Common myeloid progenitor, CD34-positive (primary cell): ENCODE measurements around the gene SIMC1. TPM values are rescaled to one million over a fixed set of nuclear protein-coding genes. Genes with fewer than 3 reads are reported as not detected.
"Not testable (repeated sequence)": the region's sequence is repeated elsewhere in the genome, so short reads cannot be mapped to it uniquely, and the experiment has no call there.

Experiments
- CTCF ChIA-PET: fragments of 350-600 bp; sonication (Branson Sonifier 250); formaldehyde crosslinking; loops from one replicate; lab custom pipeline; 2021; ENCODE audit warnings: antibody characterized with exemption; lab: Charles Lee
- POLR2A ChIA-PET: fragments of 350-600 bp; sonication (Branson Sonifier 250); formaldehyde crosslinking; loops from one replicate; lab custom pipeline; 2021; ENCODE audit warnings: antibody characterized with exemption; lab: Charles Lee
- DNase-seq, 3 donors: peaks; one replicate each; pipeline versions ENCODE4 v3.0.0 to v3.0.0-alpha.2; 2013
- H3K27ac ChIP-seq, 2 experiments: 1 replicate in 1 of 2; 2 replicates in 1 of 2; pipeline ENCODE4 v1.7.0; 2013; ENCODE audit warnings: inconsistent platforms in 2 of 2, low read length in 2 of 2, mild to moderate bottlenecking in 2 of 2, low read depth in 1 of 2, moderate library complexity in 1 of 2; ENCODE audit not compliant: severe bottlenecking in 2 of 2, insufficient read depth in 1 of 2, poor library complexity in 1 of 2
- H3K27me3 ChIP-seq, 5 experiments: replicated peaks in 2 of 5; 1 replicate in 3 of 5; 2 replicates in 2 of 5; pipeline versions ENCODE4 v1.6.1 to v1.7.0; 2013; ENCODE audit warnings: low read length in 4 of 5, mild to moderate bottlenecking in 2 of 5, moderate library complexity in 2 of 5, inconsistent platforms in 1 of 5; ENCODE audit not compliant: insufficient read depth in 5 of 5, control insufficient read depth in 4 of 5
- H3K36me3 ChIP-seq, 4 experiments: 1 replicate in 2 of 4; 2 replicates in 2 of 4; pipeline versions ENCODE4 v1.6.1 to v1.7.0; 2013; ENCODE audit warnings: low read length in 3 of 4, control low read depth in 1 of 4, mild to moderate bottlenecking in 1 of 4; ENCODE audit not compliant: control insufficient read depth in 4 of 4, insufficient read depth in 4 of 4
- H3K4me1 ChIP-seq, 4 experiments: 1 replicate in 3 of 4; 2 replicates in 1 of 4; pipeline versions ENCODE4 v1.6.1 to v1.7.1; 2013; ENCODE audit warnings: low read length in 3 of 4, mild to moderate bottlenecking in 3 of 4, control low read depth in 1 of 4, inconsistent platforms in 1 of 4, moderate library complexity in 1 of 4; ENCODE audit not compliant: control insufficient read depth in 4 of 4, insufficient read depth in 4 of 4; ENCODE audit errors: control extremely low read depth in 1 of 4
- H3K4me3 ChIP-seq, 7 experiments: 1 replicate in 4 of 7; 2 replicates in 3 of 7; pipeline versions ENCODE4 v1.5.1 to v1.7.0; 2013; ENCODE audit warnings: mild to moderate bottlenecking in 7 of 7, low read length in 6 of 7, moderate library complexity in 6 of 7, inconsistent platforms in 2 of 7, low read depth in 2 of 7, control low read depth in 1 of 7; ENCODE audit not compliant: insufficient read depth in 4 of 7, control insufficient read depth in 1 of 7; ENCODE audit errors: extremely low read depth in 1 of 7
- H3K9me3 ChIP-seq, 5 experiments: 1 replicate in 4 of 5; 2 replicates in 1 of 5; pipeline versions ENCODE4 v1.6.1 to v1.7.1; 2013; ENCODE audit warnings: low read length in 4 of 5, mild to moderate bottlenecking in 2 of 5, inconsistent platforms in 1 of 5, low read depth in 1 of 5, moderate library complexity in 1 of 5; ENCODE audit not compliant: control insufficient read depth in 4 of 5, insufficient read depth in 2 of 5; ENCODE audit errors: control extremely low read depth in 1 of 5
- WGBS: methylation state at CpG from one replicate; pipeline ENCODE4 v1.1.5; 2013; ENCODE audit not compliant: insufficient coverage; 5-methylcytosine and 5-hydroxymethylcytosine counted together
- polyA plus RNA-seq: library from polyadenylated mRNA; unstranded; fragments of 120-200 nt; gene quantifications from one replicate; pipeline ENCODE4 v1.2.1, GENCODE V29; 2013

The SIMC1 gene
- polyA plus RNA-seq, result 7.5 TPM

DNA sequence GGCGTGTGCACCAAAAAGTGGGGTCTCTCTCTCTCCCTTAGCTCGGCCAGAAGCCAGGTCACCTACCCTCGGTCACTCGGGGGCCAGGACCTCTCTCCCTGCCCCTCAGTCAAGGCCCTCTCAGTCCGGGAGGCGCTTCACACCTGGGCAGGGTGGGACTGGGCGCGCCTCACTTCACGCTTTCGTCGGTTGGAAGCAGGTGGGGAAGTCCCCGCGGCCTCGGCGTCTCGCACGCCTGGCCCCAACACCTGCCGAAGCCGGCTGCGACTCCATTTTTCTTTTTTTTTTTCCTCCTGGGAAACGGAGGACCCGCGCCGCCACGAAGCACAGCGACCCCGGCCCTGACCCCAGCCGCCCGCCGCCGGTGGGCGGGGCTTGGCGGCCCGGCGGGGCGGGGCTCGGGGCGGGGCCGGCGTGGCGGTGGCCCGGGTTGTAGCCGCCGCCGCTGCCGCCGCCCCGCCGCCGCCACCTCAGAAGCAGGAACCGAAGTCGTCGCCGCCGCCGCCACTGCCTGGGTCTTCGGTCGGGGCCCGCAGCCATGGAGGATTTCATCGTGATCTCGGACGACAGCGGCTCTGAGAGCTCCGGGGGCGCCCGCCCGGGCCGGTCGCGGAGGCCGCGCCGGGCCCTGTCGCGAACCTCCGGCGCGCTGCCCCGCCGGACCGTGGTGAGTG lies at the start of gene SIMC1:
TSS of gene SIMC1 (plus strand) at position 454 of the 674 bp plus-strand sequence. CDS start at position 539, 85 bp downstream.
- peak; percentile 4 to 40 (median 35) for DNase-seq
- no CpG with 5 or more reads among the region's 81 CpGs for WGBS
- POLR2A ChIA-PET, result not testable (repeated sequence)

GRCh38 chr5:176188506-176189193 lies 49.6 kb upstream of the SIMC1 start:
- no peak for DNase-seq
- ChIA-PET CTCF (no interaction called here), POLR2A (no interaction called here)
- peaks cover 0 to 15% (median 6%) of the 10 kb centered on the region in 5 experiments for H3K27me3 ChIP-seq
- 98% methylated on average over 11 of the region's 11 CpGs for WGBS
- H3K4me3 ChIP-seq, result no peak overlapping the region
- H3K36me3 ChIP-seq, result no peaks in the 10 kb centered on the region
- H3K27ac ChIP-seq, result no peak overlapping the region
- H3K9me3 ChIP-seq, result no peaks in the 10 kb centered on the region
- H3K4me1 ChIP-seq, result no peaks in the 10 kb centered on the region

More for the DNA sequence above, at the start of gene SIMC1:
- H3K27ac ChIP-seq, H3K4me1 ChIP-seq, H3K27me3 ChIP-seq, CTCF ChIA-PET, H3K9me3 ChIP-seq, H3K36me3 ChIP-seq: not testable (repeated sequence)
- H3K4me3 ChIP-seq, result peak within 1 kb of the TSS in 4 of 7 experiments; percentile 36 to 68 (median 56)

- H3K4me1 ChIP-seq, result peaks cover 0 to 5% (median 0%) of the 10 kb centered on the region in 4 experiments
- no peak overlapping the region for H3K4me3 ChIP-seq
- WGBS, result 83% methylated on average over 6 of the region's 7 CpGs
- H3K36me3 ChIP-seq, result no peaks in the 10 kb centered on the region
- DNase-seq, result no peak
- H3K27ac ChIP-seq, result no peak overlapping the region
- peaks cover 0 to 23% (median 4%) of the 10 kb centered on the region in 5 experiments for H3K27me3 ChIP-seq
- POLR2A ChIA-PET, result no interaction called here
- no peaks in the 10 kb centered on the region for H3K9me3 ChIP-seq
- CTCF ChIA-PET, result no interaction called here
These were observed 48.4 kb upstream of the SIMC1 start for GRCh38 chr5:176189857-176190256.

DNA sequence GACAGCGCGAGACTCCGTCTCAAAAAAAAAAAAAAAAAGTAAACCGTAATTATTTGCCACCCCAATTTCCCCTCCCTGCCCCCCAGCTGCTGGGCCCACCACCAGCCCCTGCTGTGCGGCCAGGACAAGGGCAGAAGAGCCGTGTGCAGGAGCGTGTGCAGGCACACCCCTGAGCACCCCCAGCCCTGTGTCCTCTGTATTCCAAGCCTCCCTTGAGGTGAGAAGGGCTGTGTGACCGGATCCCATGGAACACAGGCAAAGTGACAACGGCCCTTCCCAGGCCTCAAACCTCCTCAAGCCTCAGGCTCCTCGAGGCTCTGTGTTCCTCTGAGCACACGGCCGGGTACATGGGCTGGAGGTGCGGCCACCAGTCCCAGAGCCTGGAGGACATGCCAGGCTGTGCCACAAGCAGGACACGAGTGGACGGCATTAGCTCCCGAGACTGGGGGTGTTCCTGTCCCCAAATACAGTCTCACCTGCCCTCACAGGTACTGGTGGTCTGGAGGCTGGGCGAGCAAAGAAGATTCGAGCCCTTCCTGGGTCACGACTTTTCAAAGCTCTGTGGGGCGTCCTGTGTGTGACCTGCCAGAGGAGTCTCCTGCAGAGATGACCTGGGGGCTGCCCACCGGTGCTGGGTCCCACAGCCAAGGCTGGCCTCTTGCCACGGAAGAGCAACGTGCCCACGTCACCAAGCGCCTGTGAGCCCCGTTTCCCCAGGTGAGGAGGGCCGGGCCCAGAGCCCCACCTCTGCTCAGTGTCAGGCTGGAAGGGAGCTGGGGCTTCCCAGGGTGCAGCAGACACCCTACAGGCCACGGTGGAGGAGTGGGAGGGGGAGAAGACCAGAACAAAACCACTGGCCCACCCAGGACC lies 47.1 kb upstream of the SIMC1 start:
- peaks cover 0 to 9% (median 0%) of the 10 kb centered on the region in 4 experiments for H3K4me1 ChIP-seq
- POLR2A ChIA-PET, result no interaction called here
- 90% methylated on average over 25 of the region's 28 CpGs for WGBS
- H3K27me3 ChIP-seq, result peaks cover 0 to 27% (median 4%) of the 10 kb centered on the region in 5 experiments
- no peaks in the 10 kb centered on the region for H3K9me3 ChIP-seq
- no peak for DNase-seq
- H3K4me3 ChIP-seq, result no peak overlapping the region
- H3K36me3 ChIP-seq, result no peaks in the 10 kb centered on the region
- CTCF ChIA-PET, result no interaction called here
- no peak overlapping the region for H3K27ac ChIP-seq

DNA sequence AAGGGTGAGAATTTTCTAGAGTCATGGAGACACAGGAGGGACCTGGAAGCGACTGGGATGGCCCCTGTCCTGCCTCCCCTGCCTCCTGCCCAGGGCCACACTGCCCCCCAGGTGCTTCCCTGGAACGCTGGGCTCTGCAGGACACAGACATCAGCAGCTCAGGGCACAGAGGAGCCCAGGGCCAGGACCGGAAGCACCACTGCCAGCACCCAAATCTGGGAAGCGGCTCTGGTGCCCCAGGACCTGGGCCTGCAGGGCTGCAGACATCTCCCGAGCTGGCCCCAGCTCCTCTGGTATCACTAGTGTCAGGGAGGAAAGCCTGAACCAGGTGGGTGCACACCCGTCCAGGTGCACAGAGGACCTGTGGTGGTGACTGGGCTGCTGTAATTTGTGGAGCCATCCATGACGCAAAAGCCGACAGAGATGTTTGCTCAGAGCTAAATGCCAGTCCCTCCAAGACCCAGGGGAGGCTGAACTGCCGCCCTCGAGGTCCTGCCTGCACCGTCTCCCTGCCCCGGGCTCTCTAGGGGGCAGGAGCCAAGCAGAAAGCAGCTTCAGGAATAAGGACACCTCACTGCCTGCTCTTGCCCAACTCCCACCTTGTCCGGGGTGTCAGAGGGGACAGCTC lies 46.0 kb upstream of the SIMC1 start:
- ChIA-PET CTCF (no interaction called here), POLR2A (no interaction called here)
- Histone ChIP-seq H3K9me3 (no peaks in the 10 kb centered on the region), H3K36me3 (no peaks in the 10 kb centered on the region), H3K4me3 (no peak overlapping the region), H3K27ac (no peak overlapping the region), H3K27me3 (peaks cover 0 to 27% (median 4%) of the 10 kb centered on the region in 5 experiments), H3K4me1 (peaks cover 0 to 10% (median 0%) of the 10 kb centered on the region in 4 experiments)
- WGBS, result 87% methylated on average over 9 of the region's 13 CpGs
- DNase-seq, result no peak

- H3K27me3 ChIP-seq, result peaks cover 0 to 27% (median 4%) of the 10 kb centered on the region in 5 experiments
- H3K27ac ChIP-seq, CTCF ChIA-PET, DNase-seq, POLR2A ChIA-PET, H3K36me3 ChIP-seq, H3K4me3 ChIP-seq, H3K9me3 ChIP-seq: not testable (repeated sequence)
- H3K4me1 ChIP-seq, result peaks cover 0 to 14% (median 0%) of the 10 kb centered on the region in 4 experiments
- WGBS, result 95% methylated on average over 3 of the region's 5 CpGs
These were observed 45.5 kb upstream of the SIMC1 start for GRCh38 chr5:176192722-176193117.
